Sigmoid colon (tissue), 4 donors: ENCODE data around the gene MARCHF9.

Experiments
- POLR2AphosphoS5 ChIP-seq, 4 donors: sonication (generic); formaldehyde crosslinking; IDR thresholded peaks; one replicate each; pipeline ENCODE4 v1.6.1; 2017; ENCODE audit warnings: antibody characterized with exemption in 4 of 4
- TF ChIP-seq, protein P1 (sequence below), 4 experiments: fragments of 450-650 bp in 3 of 4; fragments of 200-600 bp in 1 of 4; IDR thresholded peaks; one replicate each; pipeline ENCODE4 v1.5.1; 2016 to 2019; ENCODE audit warnings: antibody characterized with exemption in 4 of 4, mild to moderate bottlenecking in 3 of 4, moderate library complexity in 2 of 4

DNA sequence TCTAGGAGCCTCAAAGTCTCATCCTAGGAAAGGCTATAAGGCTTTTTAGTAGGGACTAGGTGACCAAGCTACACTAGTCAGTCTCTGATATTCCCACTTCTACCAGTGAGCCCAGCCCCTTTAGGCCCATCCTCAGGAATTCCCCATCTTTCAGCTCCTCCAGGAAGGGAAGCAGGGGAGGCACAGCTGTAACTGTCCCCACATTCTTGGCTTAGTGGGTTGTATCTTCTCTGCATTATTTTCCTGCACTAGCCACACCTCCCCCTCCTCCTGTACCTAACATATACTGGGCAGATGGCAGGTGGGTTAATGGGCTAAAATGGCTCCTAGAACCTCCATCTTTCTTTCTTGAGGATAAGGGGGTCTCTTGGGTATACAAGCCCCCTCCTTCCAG lies 12.4 kb downstream of the MARCHF9 start:
- TF ChIP-seq, protein P1, sequence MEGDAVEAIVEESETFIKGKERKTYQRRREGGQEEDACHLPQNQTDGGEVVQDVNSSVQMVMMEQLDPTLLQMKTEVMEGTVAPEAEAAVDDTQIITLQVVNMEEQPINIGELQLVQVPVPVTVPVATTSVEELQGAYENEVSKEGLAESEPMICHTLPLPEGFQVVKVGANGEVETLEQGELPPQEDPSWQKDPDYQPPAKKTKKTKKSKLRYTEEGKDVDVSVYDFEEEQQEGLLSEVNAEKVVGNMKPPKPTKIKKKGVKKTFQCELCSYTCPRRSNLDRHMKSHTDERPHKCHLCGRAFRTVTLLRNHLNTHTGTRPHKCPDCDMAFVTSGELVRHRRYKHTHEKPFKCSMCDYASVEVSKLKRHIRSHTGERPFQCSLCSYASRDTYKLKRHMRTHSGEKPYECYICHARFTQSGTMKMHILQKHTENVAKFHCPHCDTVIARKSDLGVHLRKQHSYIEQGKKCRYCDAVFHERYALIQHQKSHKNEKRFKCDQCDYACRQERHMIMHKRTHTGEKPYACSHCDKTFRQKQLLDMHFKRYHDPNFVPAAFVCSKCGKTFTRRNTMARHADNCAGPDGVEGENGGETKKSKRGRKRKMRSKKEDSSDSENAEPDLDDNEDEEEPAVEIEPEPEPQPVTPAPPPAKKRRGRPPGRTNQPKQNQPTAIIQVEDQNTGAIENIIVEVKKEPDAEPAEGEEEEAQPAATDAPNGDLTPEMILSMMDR (IDR thresholded peaks at IDR 0.05), result no peak
- no peak for TF ChIP-seq POLR2AphosphoS5 (IDR thresholded peaks at IDR 0.05)
